IMR-90 (cell line): ENCODE results near the gene DCDC2. TPM values are rescaled to one million over a fixed set of nuclear protein-coding genes. Genes with fewer than 3 reads are reported as not detected.

Source experiments
- ATAC-seq: fragments of 200-7000 bp; cut with Tn5 transposase; 2 replicates; pipeline ENCODE4 v1.9.1; 2020; ENCODE audit warnings: low read depth, mild to moderate bottlenecking, moderate library complexity
- BruUV-seq: library from RNA; stranded (reverse); fragments of 400-500 nt; replicated peaks from 2 replicates; lab custom pipeline; 2021; lab: Mats Ljungman, UMichigan
- CTCF ChIA-PET: fragments of 300-600 bp; formaldehyde crosslinking; extraction: SDS; loops from one replicate; lab custom pipeline; 2021; ENCODE audit warnings: antibody characterized with exemption; lab: Yijun Ruan, JAX
- POLR2A ChIA-PET: fragments of 300-600 bp; sonication (Branson Sonifier 250); formaldehyde crosslinking; loops from one replicate; lab custom pipeline; 2022; ENCODE audit warnings: antibody characterized with exemption; ENCODE audit not compliant: unreplicated experiment; lab: Charles Lee
- DNase-seq: peaks from one replicate; pipeline ENCODE4 v3.0.0; 2013
- H2AFZ ChIP-seq: replicated peaks from 2 replicates; pipeline ENCODE3; 2013; ENCODE audit warnings: low read length, mild to moderate bottlenecking; ENCODE audit not compliant: poor library complexity
- H2AK5ac ChIP-seq: 2 replicates; pipeline ENCODE4 v1.6.1; 2013; ENCODE audit warnings: low read depth, low read length, inconsistent platforms
- H2AK9ac ChIP-seq: replicated peaks from 2 replicates; pipeline ENCODE3; 2013; ENCODE audit warnings: mild to moderate bottlenecking, low read depth, low read length, moderate library complexity; ENCODE audit not compliant: poor library complexity
- H2BK120ac ChIP-seq: 2 replicates; pipeline ENCODE4 v1.6.1; 2013; ENCODE audit warnings: low read depth, low read length, inconsistent platforms
- H2BK15ac ChIP-seq: 3 replicates; pipeline ENCODE4 v1.6.1; 2013; ENCODE audit warnings: low read depth, low read length, inconsistent platforms
- H2BK20ac ChIP-seq: 2 replicates; pipeline ENCODE4 v1.6.1; 2013; ENCODE audit warnings: low read depth, mild to moderate bottlenecking, inconsistent platforms, low read length, moderate library complexity
- H2BK5ac ChIP-seq: 2 replicates; pipeline ENCODE4 v1.6.1; 2013; ENCODE audit warnings: mild to moderate bottlenecking, low read depth, low read length, inconsistent platforms; ENCODE audit not compliant: poor library complexity, severe bottlenecking
- H3K14ac ChIP-seq: replicated peaks from 2 replicates; pipeline ENCODE4 v1.6.1; 2013; ENCODE audit warnings: low read depth, low read length, inconsistent platforms
- H3K18ac ChIP-seq: 2 replicates; pipeline ENCODE4 v1.6.1; 2013; ENCODE audit warnings: low read depth, low read length, control low read depth
- H3K23ac ChIP-seq: 2 replicates; pipeline ENCODE4 v1.6.1; 2013; ENCODE audit warnings: low read depth, low read length, inconsistent platforms
- H3K27ac ChIP-seq: 2 replicates; pipeline ENCODE4 v1.5.1; 2013; ENCODE audit warnings: mild to moderate bottlenecking, control low read depth, low read length; ENCODE audit not compliant: insufficient read depth
- H3K27me3 ChIP-seq: 2 replicates; pipeline ENCODE4 v1.6.1; 2013; ENCODE audit warnings: low read length; ENCODE audit not compliant: control insufficient read depth, insufficient read depth
- H3K36me3 ChIP-seq: 2 replicates; pipeline ENCODE4 v1.6.1; 2013; ENCODE audit warnings: low read length, mixed read lengths; ENCODE audit not compliant: control insufficient read depth, insufficient read depth
- H3K4ac ChIP-seq: 2 replicates; pipeline ENCODE4 v1.6.1; 2013; ENCODE audit warnings: low read depth, low read length, inconsistent platforms
- H3K4me1 ChIP-seq: 2 replicates; pipeline ENCODE4 v1.6.1; 2013; ENCODE audit warnings: low read length, mixed read lengths; ENCODE audit not compliant: control insufficient read depth, insufficient read depth
- H3K4me2 ChIP-seq: 2 replicates; pipeline ENCODE4 v1.6.1; 2013; ENCODE audit warnings: low read depth, mild to moderate bottlenecking, control low read depth, low read length, moderate library complexity
- H3K4me3 ChIP-seq: 2 replicates; pipeline ENCODE4 v1.5.1; 2013; ENCODE audit warnings: low read depth, mild to moderate bottlenecking, control low read depth, low read length, moderate library complexity; ENCODE audit not compliant: insufficient read depth
- H3K56ac ChIP-seq: 2 replicates; pipeline ENCODE4 v1.6.1; 2013; ENCODE audit warnings: low read length, inconsistent platforms; ENCODE audit not compliant: insufficient read depth; ENCODE audit errors: extremely low read depth
- H3K79me1 ChIP-seq, 2 experiments: 2 replicates each; pipeline ENCODE4 v1.6.1; 2013; ENCODE audit warnings: low read length in 2 of 2, inconsistent platforms in 1 of 2, low read depth in 1 of 2
- H3K9ac ChIP-seq: 2 replicates; pipeline ENCODE4 v1.6.1; 2013; ENCODE audit warnings: low read depth, low read length, control low read depth
- H3K9me1 ChIP-seq: 2 replicates; pipeline ENCODE4 v1.6.1; 2013; ENCODE audit warnings: low read length, inconsistent platforms; ENCODE audit not compliant: insufficient read depth
- H3K9me3 ChIP-seq: 2 replicates; pipeline ENCODE4 v1.6.1; 2013; ENCODE audit warnings: low read length; ENCODE audit not compliant: control insufficient read depth, insufficient read depth
- H4K20me1 ChIP-seq: 2 replicates; pipeline ENCODE4 v1.6.1; 2013; ENCODE audit warnings: low read length, inconsistent platforms; ENCODE audit not compliant: insufficient read depth
- H4K5ac ChIP-seq: 2 replicates; pipeline ENCODE4 v1.6.1; 2013; ENCODE audit warnings: mild to moderate bottlenecking, low read depth, low read length, control low read depth
- H4K8ac ChIP-seq, 2 experiments: 2 replicates each; pipeline ENCODE4 v1.6.1; 2013; ENCODE audit warnings: low read depth in 2 of 2, low read length in 2 of 2, control low read depth in 1 of 2, inconsistent platforms in 1 of 2
- H4K91ac ChIP-seq: 2 replicates; pipeline ENCODE4 v1.6.1; 2013; ENCODE audit warnings: low read depth, low read length, inconsistent platforms; ENCODE audit not compliant: insufficient read depth
- BHLHE40 ChIP-seq: fragments of 150-350 bp; IDR thresholded peaks from 2 replicates; pipeline ENCODE4 v1.6.1; 2016; ENCODE audit warnings: mild to moderate bottlenecking, low read depth, low read length
- CHD1 ChIP-seq: IDR thresholded peaks from 2 replicates; pipeline ENCODE4 v1.6.1; 2012; ENCODE audit warnings: low read depth, low read length, improper control_type of control experiment
- CTCF ChIP-seq: conservative IDR thresholded peaks from 2 replicates; pipeline ENCODE4 v1.5.1; 2012; ENCODE audit warnings: mild to moderate bottlenecking, low read depth, low read length, improper control_type of control experiment
- ELK1 ChIP-seq: fragments of 150-350 bp; IDR thresholded peaks from 2 replicates; pipeline ENCODE4 v1.6.1; 2016; ENCODE audit warnings: low read depth, mild to moderate bottlenecking, low read length, moderate library complexity, borderline replicate concordance
- FOS ChIP-seq: fragments of 150-350 bp; IDR thresholded peaks from 2 replicates; pipeline ENCODE4 v1.6.1; 2016; ENCODE audit warnings: low read depth, low read length
- MAFK ChIP-seq: IDR thresholded peaks from 2 replicates; pipeline ENCODE4 v1.6.1; 2012; ENCODE audit warnings: low read depth, low read length, improper control_type of control experiment
- MAZ ChIP-seq: IDR thresholded peaks from 2 replicates; pipeline ENCODE4 v1.6.1; 2012; ENCODE audit warnings: low read depth, mild to moderate bottlenecking, low read length, improper control_type of control experiment, moderate library complexity, borderline replicate concordance
- RCOR1 ChIP-seq: IDR thresholded peaks from 2 replicates; pipeline ENCODE4 v1.6.1; 2012; ENCODE audit warnings: mild to moderate bottlenecking, low read length, improper control_type of control experiment; ENCODE audit not compliant: insufficient replicate concordance
- RFX5 ChIP-seq: IDR thresholded peaks from 2 replicates; pipeline ENCODE4 v1.8.0; 2012; ENCODE audit warnings: low read depth, mild to moderate bottlenecking, low read length, moderate library complexity
- SMC3 ChIP-seq: fragments of 150-350 bp; IDR thresholded peaks from 2 replicates; pipeline ENCODE4 v1.6.1; 2016; ENCODE audit warnings: low read depth, mild to moderate bottlenecking, antibody characterized with exemption, low read length, moderate library complexity
- USF2 ChIP-seq: fragments of 150-350 bp; IDR thresholded peaks from 2 replicates; pipeline ENCODE4 v1.6.1; 2017; ENCODE audit warnings: mild to moderate bottlenecking, antibody characterized with exemption, low read length, low read depth
- dilution Hi-C: fragments of 300-500 bp; cut with HindIII; formaldehyde crosslinking; loops from one replicate; pipeline ENCODE4 v1.14.3; 2018; ENCODE audit warnings: low sequenced_read_pairs; ENCODE audit not compliant: unreplicated experiment
- in situ Hi-C: fragments of 300-500 bp; cut with MboI; formaldehyde crosslinking; loops from 3 replicates; pipeline ENCODE4 v1.14.3; 2019; ENCODE audit warnings: low sequenced_read_pairs, inconsistent platforms, mixed read lengths
- intact Hi-C: fragments of 100-400 bp; cut with micrococcal nuclease; formaldehyde crosslinking; loops from 2 replicates; pipeline ENCODE4 v1.10.0; 2022
- polyA plus RNA-seq, 3 experiments: library from polyadenylated mRNA; depleted of rRNA; stranded (reverse); fragments of >200 nt; gene quantifications; 2 replicates each; pipeline ENCODE4 v1.2.3, GENCODE V29; 2012; ENCODE audit warnings: low replicate concordance in 1 of 3
- total RNA-seq: library from RNA; depleted of rRNA; stranded (reverse); fragments of >200 nt; gene quantifications from 2 replicates; pipeline ENCODE4 v1.2.3, GENCODE V29; 2012

DCDC2 gene
- total and polyA plus RNA-seq, 2 of the 4 experiments (the other 2 are of a cell fraction) = not detected

GRCh38 chr6:24149296-24149695 is 208.6 kb downstream of the DCDC2 start:
- Histone ChIP-seq H3K9me3 (peaks cover 11% of the 10 kb centered on the region; the same call in 1 of the 2 replicates), H3K4me2 (no peak overlapping the region), H3K9me1 (no peaks in the 10 kb centered on the region), H2AK9ac (no peak overlapping the region), H4K8ac (no peak overlapping the region), H3K9ac (no peak overlapping the region), H3K18ac (no peak overlapping the region), H4K91ac (no peak overlapping the region), H2AFZ (no peak overlapping the region), H2BK15ac (no peak overlapping the region), H4K5ac (no peak overlapping the region), H3K4ac (no peak overlapping the region), H3K4me3 (no peak overlapping the region), H2AK5ac (no peak overlapping the region), H2BK120ac (no peak overlapping the region), H3K79me1 (no peaks in the 10 kb centered on the region), H2BK5ac (no peak overlapping the region), H3K4me1 (no peaks in the 10 kb centered on the region), H3K56ac (no peak overlapping the region), H3K36me3 (no peaks in the 10 kb centered on the region), H4K20me1 (no peaks in the 10 kb centered on the region), H3K14ac (no peak overlapping the region), H3K27ac (no peak overlapping the region), H3K23ac (no peak overlapping the region), H2BK20ac (no peak overlapping the region), H3K27me3 (no peaks in the 10 kb centered on the region)
- ChIA-PET CTCF (interaction anchor here (0.7 kb wide), 1 partner anchor 9 kb away, joined by 3 read pairs; no protein-coding TSS in a partner anchor), POLR2A (no interaction called here)
- in situ Hi-C loops (no loop called here), intact Hi-C loops (no loop called here), dilution Hi-C loops (no loop called here)
- TF ChIP-seq CHD1 = no peak
- no peak for TF ChIP-seq MAZ
- no peak for TF ChIP-seq RCOR1
- no peak for TF ChIP-seq RFX5
- TF ChIP-seq BHLHE40 = no peak
- TF ChIP-seq MAFK = no peak
- TF ChIP-seq ELK1 = no peak
- no peak for TF ChIP-seq USF2
- TF ChIP-seq CTCF = no peak
- TF ChIP-seq SMC3 = no peak
- TF ChIP-seq FOS = no peak
- BruUV-seq = no TSS peak
- no peak for ATAC-seq
- DNase-seq = no peak
